HTR-8/SVneo (cell line): ENCODE results near the gene NKX6-2.

ENCODE experiments used
- DNase-seq: peaks from one replicate; pipeline ENCODE4 v3.0.0; 2011; ENCODE audit warnings: low spot score, mixed read lengths; ENCODE audit not compliant: insufficient read length
- FAIRE-seq: peaks from 2 replicates; lab custom pipeline; 2011; peaks lifted over from hg19 to GRCh38; lab: Jason Lieb, UNC

The NKX6-2 gene

GRCh38 chr10:132764108-132764507 is 21.8 kb downstream of the NKX6-2 start:
- DNase-seq (no peak), FAIRE-seq (no peak)

GRCh38 chr10:132763545-132763944 is 22.4 kb downstream of the NKX6-2 start:
- no peak for DNase-seq
- FAIRE-seq = peak; percentile 38

- DNase-seq (no peak), FAIRE-seq (no peak)
These were observed 23.7 kb downstream of the NKX6-2 start for GRCh38 chr10:132762267-132762666.

GRCh38 chr10:132761395-132762060 is 24.4 kb downstream of the NKX6-2 start:
- no peak for FAIRE-seq

GRCh38 chr10:132758865-132759264 is 27.1 kb downstream of the NKX6-2 start:
- FAIRE-seq (no peak), DNase-seq (no peak)

More at GRCh38 chr10:132761395-132762060, 24.4 kb downstream of the NKX6-2 start:
- no peak for DNase-seq

GRCh38 chr10:132757171-132757570 is 28.8 kb downstream of the NKX6-2 start:
- FAIRE-seq (no peak), DNase-seq (no peak)

- DNase-seq (no peak), FAIRE-seq (no peak)
These were observed 29.4 kb downstream of the NKX6-2 start for GRCh38 chr10:132756591-132756990.

- FAIRE-seq (no peak), DNase-seq (no peak)
These were observed 30.7 kb downstream of the NKX6-2 start for GRCh38 chr10:132755166-132755711.

- FAIRE-seq = no peak
- no peak for DNase-seq
These were observed 31.9 kb downstream of the NKX6-2 start for GRCh38 chr10:132754071-132754470.

GRCh38 chr10:132753596-132753995 is 32.4 kb downstream of the NKX6-2 start:
- FAIRE-seq (no peak), DNase-seq (no peak)

- DNase-seq (no peak), FAIRE-seq (no peak)
These were observed 33.0 kb downstream of the NKX6-2 start for GRCh38 chr10:132752961-132753360.

GRCh38 chr10:132752378-132752777 is 33.6 kb downstream of the NKX6-2 start:
- no peak for DNase-seq
- no peak for FAIRE-seq

GRCh38 chr10:132750936-132751335 is 35.0 kb downstream of the NKX6-2 start:
- no peak for FAIRE-seq
- no peak for DNase-seq

GRCh38 chr10:132749371-132749795 is 36.6 kb downstream of the NKX6-2 start:
- no peak for DNase-seq
- FAIRE-seq = no peak

GRCh38 chr10:132748545-132749370 is 37.2 kb downstream of the NKX6-2 start:
- DNase-seq = no peak
- FAIRE-seq = no peak

- FAIRE-seq (no peak), DNase-seq (no peak)
These were observed 37.8 kb downstream of the NKX6-2 start for GRCh38 chr10:132748135-132748534.

GRCh38 chr10:132746801-132747625 is 38.9 kb downstream of the NKX6-2 start:
- FAIRE-seq = no peak
- DNase-seq = no peak

- FAIRE-seq (no peak), DNase-seq (no peak)
These were observed 39.6 kb downstream of the NKX6-2 start for GRCh38 chr10:132746386-132746785.

GRCh38 chr10:132745971-132746370 is 40.0 kb downstream of the NKX6-2 start:
- FAIRE-seq (no peak), DNase-seq (no peak)

GRCh38 chr10:132745511-132745910 is 40.4 kb downstream of the NKX6-2 start:
- FAIRE-seq (no peak), DNase-seq (no peak)
